ENCODE results near the gene MAPKAPK2.
A peak's percentile ranks its signal among the peaks of the same experiment; 100 is the strongest.

Gene MAPKAPK2

DNA sequence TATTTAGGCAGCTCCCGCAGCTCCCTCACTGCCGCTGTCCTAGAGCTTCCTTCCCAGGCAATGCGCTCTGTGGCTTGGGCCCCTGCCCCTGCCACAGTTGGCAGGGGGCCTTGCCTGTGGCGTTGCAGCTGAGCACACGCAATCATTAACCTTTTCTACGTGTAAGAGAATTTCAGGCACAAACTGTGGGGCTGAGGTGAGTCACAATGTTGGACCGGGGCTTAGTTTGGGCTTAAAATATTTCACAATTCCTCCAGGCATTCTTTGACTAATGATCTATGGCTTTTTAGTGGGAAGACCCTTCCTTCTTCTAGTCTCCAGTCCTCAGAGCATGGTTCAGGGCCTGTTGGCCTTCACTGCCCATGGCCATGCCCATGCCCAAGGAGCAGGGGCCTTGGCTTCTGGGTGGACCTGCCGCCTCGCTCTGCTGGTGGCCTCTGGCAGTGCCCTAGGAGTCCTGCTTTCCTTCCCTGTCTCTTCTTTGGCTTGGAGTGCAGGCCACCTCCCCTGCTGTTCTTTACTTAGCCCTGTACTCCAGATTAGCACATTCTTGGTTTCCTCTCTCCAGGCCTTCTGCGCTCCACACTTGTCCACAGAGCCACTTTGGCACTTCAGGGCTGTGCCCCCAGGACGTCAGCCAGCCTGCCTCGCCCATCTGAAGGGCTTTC, 39.2 kb downstream of the MAPKAPK2 start:
- in situ Hi-C loops (cut with HindIII; ENCODE audit: low pct_unique_long_range_greater_than_20kb, low sequenced_read_pairs): no loop called here
- TF ChIP-seq JUND (IDR thresholded peaks at IDR 0.05; ENCODE audit: low read depth): no peak
- DNase-seq (ENCODE audit: low read depth in 1 of 2, low spot score in 1 of 2): no peak

DNA sequence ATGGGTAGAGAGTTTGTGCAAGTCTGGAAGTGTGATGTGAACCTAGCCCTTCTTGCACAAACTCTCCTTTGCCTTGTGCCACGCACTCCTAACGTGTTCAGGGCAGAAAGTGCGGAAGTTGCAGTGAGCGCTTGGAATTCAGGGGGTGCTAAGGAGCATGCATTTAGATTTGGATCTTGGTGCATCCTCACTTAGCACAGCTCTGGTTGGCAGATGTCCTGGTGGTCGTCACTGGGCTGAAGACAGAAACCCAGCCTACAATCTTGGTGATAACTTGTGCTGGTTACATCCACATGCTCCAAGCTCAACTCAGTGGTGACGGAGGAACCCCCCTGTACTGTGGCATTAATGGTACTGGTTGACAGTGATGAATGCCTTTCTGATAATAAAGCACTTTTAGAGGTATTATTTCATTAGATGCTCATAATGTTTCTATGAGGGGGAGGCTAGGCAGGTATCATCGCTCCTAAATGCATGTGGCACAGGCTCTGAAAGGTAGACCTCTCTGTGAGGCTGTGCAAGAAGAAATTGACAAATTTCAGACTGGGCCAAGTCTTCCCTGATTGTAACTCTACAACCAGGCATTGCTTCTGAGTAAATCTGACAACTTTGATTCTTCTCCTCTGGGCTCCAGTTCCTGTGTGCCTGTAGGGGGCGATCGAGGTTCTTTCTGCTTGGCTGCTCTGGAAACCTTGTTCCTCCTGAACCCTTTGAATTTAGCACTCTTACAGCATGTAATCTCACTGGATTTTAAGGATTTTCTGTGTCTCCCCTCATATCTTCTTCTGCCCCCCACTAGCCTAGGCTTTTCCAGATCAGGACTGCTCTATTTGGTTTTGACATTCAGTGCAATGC, 40.6 kb downstream of the MAPKAPK2 start:
- in situ Hi-C loops (cut with HindIII; ENCODE audit: low pct_unique_long_range_greater_than_20kb, low sequenced_read_pairs): no loop called here
- DNase-seq (ENCODE audit: low read depth in 1 of 2, low spot score in 1 of 2): peak; percentile 47 to 65

DNA sequence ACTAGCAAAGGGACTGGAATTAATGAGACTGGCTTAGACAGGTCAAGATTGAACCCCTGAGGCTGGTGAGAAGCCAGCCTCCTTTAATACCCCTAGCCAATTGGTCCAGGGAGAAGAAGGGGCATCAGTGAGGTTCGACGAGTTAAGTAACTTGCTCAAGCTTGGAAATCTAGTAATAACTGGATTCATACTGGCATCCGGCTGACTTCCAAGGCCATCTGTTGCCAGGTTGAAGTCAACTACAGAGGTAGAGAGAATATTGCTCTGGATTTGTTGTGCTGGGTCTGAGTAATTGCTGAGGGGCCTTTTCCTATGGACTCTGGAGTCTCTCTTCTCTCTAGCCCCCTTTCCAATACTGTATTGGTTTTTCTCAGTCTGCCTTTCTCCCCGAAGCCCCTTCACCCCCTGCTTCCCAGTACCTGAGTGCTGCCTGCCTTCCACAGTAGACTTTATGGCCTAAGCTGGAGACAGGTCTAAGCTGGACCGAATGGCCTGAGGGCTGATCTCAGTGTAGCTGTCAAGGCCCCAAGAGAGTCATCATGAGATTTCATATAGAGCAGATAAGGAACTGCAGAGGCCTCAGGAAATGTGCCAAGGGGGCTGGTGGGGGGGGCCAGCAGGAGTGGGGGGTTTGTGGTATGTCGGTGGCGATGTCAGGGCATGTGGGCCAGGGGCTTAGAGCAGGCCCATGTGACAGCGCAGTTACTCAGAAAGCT, 43.4 kb downstream of the MAPKAPK2 start:
- no peak for TF ChIP-seq JUND (IDR thresholded peaks at IDR 0.05; ENCODE audit: low read depth)
- in situ Hi-C loops (cut with HindIII; ENCODE audit: low pct_unique_long_range_greater_than_20kb, low sequenced_read_pairs): no loop called here
- no peak for DNase-seq (ENCODE audit: low read depth in 1 of 2, low spot score in 1 of 2)

More for the DNA sequence above, 40.6 kb downstream of the MAPKAPK2 start:
- TF ChIP-seq JUND (IDR thresholded peaks at IDR 0.05; ENCODE audit: low read depth): no peak

DNA sequence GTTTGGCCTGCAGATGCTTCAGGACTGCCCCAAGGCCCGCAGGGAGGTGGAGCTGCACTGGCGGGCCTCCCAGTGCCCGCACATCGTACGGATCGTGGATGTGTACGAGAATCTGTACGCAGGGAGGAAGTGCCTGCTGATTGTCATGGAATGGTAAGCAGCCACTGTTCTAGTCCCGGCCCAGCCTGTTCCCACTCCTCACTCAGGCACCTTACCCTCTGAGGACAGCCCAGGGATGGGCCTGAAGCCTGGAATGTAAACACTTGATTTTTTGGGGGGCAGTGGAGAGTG, 43.9 kb downstream of the MAPKAPK2 start:
- DNase-seq (ENCODE audit: low read depth in 1 of 2, low spot score in 1 of 2): no peak
- TF ChIP-seq JUND (IDR thresholded peaks at IDR 0.05; ENCODE audit: low read depth): no peak
- in situ Hi-C loops (cut with HindIII; ENCODE audit: low pct_unique_long_range_greater_than_20kb, low sequenced_read_pairs): no loop called here

DNA sequence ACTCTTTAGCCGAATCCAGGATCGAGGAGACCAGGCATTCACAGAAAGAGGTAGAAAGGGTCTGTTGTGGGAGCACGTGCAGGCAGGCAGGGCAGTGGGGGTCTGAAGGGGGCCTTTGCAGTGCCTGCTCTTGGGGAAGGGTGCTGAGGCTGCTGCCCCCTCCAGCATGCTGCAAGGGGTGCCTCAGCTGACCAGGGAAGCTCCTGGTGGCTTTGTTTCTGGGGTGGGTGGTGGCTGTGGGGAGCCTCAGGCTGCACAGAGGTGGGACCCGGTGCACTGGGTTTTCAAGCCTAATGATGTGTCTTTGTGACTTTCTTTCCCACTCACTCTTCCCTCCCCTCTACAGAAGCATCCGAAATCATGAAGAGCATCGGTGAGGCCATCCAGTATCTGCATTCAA, 44.3 kb downstream of the MAPKAPK2 start:
- DNase-seq (ENCODE audit: low read depth in 1 of 2, low spot score in 1 of 2): no peak
- TF ChIP-seq JUND (IDR thresholded peaks at IDR 0.05; ENCODE audit: low read depth): no peak
- in situ Hi-C loops (cut with HindIII; ENCODE audit: low pct_unique_long_range_greater_than_20kb, low sequenced_read_pairs): no loop called here

DNA sequence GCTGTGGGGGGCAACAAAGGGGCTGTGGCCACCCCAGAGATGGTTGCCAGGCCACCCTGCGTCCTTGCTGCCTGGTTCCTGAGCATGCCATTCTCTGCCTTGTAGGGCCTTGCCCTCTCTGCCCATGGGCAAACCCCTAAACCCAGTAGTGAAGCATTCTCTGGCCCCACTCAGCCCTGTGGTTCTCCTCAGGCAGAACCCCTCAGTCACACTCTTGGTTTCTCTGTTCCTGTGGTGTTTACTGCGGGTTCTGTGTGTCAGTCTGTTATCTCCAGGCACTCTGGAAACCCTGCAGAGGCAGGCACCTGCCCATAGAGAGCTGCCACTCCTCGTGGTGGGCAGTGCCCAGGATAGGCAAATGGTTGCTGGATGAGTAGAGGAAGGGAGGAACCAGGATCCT, 44.8 kb downstream of the MAPKAPK2 start:
- no peak for DNase-seq (ENCODE audit: low read depth in 1 of 2, low spot score in 1 of 2)
- TF ChIP-seq JUND (IDR thresholded peaks at IDR 0.05; ENCODE audit: low read depth): no peak
- in situ Hi-C loops (cut with HindIII; ENCODE audit: low pct_unique_long_range_greater_than_20kb, low sequenced_read_pairs): no loop called here

DNA sequence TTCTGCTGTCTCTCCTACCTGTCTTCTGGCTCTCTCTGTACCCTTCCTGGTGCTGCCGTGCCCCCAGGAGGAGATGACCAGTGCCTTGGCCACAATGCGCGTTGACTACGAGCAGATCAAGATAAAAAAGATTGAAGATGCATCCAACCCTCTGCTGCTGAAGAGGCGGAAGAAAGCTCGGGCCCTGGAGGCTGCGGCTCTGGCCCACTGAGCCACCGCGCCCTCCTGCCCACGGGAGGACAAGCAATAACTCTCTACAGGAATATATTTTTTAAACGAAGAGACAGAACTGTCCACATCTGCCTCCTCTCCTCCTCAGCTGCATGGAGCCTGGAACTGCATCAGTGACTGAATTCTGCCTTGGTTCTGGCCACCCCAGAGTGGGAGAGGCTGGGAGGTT, 47.8 kb downstream of the MAPKAPK2 start:
- no peak for DNase-seq (ENCODE audit: low read depth in 1 of 2, low spot score in 1 of 2)
- no peak for TF ChIP-seq JUND (IDR thresholded peaks at IDR 0.05; ENCODE audit: low read depth)
- in situ Hi-C loops (cut with HindIII; ENCODE audit: low pct_unique_long_range_greater_than_20kb, low sequenced_read_pairs): no loop called here

DNA sequence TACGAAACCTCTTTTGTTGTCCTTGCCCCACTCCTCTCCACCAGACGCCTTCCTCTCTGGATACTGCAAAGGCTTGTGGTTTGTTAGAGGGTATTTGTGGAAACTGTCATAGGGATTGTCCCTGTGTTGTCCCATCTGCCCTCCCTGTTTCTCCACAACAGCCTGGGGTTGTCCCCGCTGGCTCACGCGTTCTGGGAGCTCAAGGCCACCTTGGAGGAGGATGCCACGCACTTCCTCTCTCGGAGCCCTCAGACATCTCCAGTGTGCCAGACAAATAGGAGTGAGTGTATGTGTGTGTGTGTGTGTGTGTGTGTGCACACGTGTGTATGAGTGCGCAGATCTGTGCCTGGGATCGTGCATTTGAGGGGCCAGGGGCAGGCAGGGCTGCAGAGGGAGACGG, 48.3 kb downstream of the MAPKAPK2 start:
- in situ Hi-C loops (cut with HindIII; ENCODE audit: low pct_unique_long_range_greater_than_20kb, low sequenced_read_pairs): no loop called here
- TF ChIP-seq JUND (IDR thresholded peaks at IDR 0.05; ENCODE audit: low read depth): no peak
- DNase-seq (ENCODE audit: low read depth in 1 of 2, low spot score in 1 of 2): no peak

DNA sequence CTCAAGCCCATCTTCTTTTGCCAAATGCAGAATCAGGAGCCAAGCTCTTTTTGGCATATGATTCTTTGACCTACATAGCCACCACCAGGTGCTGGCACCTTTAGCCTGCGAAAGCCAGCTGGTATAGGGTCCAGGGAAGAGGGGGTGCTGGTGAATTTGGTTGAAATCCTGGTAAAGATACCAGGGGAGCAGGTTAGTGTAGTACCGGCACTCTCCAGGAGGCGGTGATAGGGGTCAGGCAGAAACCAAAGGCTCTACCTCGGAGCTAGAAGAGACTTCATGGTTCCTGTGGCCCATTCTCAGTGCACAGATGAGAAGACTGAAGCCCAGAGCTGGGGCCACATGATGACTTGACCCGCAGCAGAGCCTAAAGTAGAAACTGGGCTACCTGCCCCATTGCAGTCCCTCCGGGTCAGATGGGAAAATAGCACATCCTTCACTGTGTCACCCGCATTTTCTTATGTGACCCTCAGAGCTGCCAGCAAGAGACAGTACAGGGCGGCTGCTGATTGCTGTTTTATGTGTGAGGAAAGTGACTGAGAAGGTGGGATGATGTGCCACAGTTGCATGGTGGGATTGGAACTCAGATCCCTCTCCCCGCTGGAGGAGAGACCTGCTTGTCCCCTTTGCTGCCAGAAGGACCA, 49.9 kb downstream of the MAPKAPK2 start:
- no peak for TF ChIP-seq JUND (IDR thresholded peaks at IDR 0.05; ENCODE audit: low read depth)
- in situ Hi-C loops (cut with HindIII; ENCODE audit: low pct_unique_long_range_greater_than_20kb, low sequenced_read_pairs): no loop called here
- peak; percentile 55 to 63 for DNase-seq (ENCODE audit: low read depth in 1 of 2, low spot score in 1 of 2)

DNA sequence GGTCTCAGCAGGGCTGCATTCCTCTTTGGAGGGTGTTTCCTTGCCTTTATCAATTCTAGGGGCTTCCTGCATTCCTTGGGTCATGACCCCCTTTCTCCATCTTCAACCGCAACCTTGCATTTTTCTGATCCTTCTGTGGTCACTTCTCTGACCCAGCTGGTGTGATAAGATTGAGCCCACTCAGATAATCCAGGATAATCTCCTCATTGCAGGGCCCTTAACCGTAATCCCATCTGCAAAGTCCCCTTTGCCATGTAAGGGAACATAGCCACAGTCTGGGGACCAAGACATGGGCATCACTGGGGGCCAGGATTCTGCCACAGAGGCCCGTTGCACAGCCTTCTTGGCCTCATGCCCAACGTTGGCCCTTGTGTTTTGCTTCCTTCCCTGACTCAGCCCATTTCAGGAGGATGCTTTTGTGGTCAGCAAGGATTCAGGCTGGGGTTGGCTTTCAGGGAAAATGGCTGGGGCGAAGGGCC, 50.9 kb downstream of the MAPKAPK2 start:
- DNase-seq (ENCODE audit: low read depth in 1 of 2, low spot score in 1 of 2): no peak
- in situ Hi-C loops (cut with HindIII; ENCODE audit: low pct_unique_long_range_greater_than_20kb, low sequenced_read_pairs): no loop called here
- no peak for TF ChIP-seq JUND (IDR thresholded peaks at IDR 0.05; ENCODE audit: low read depth)

DNA sequence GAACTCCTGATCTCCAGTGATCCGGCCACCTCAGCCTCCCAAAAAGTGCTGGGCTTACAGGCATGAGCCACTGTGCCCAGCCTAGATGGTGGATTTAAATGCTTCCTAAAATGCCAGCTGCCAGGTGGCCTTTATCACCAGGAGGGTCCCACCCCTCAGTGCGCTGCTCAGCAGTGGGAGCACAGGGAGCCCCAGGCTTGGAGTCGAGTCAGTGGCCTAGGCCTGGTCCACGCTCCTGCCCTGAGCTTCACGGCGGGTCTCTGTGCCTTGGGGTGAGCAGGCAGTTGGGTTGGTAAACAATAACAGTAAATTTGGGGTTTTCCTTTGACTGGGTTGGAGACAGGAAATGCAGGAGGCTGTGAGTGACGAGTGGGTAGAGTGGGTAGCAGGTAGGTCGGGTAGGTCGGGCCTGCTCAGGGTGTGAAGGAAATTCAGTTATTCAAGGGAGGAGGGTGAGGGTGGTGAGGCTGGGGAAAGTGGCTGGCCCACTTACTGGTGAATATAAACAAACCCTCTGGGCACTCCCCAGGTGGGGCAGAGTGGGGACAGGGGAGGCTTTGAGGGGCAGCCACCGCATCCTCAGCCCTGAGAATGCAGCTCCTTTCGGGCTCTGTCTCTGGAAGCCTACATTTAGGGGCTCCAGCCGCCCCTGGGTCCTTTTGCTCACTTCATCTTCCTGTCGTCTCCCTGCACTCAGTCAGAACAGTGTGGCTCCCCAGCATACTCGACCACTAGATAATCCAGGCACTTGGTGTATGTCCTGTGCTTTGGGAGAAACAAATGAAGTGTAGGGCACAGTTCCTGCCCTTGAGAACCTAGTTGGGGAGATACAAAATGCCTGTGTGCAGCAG, 52.4 kb downstream of the MAPKAPK2 start:
- in situ Hi-C loops (cut with HindIII; ENCODE audit: low pct_unique_long_range_greater_than_20kb, low sequenced_read_pairs): no loop called here
- no peak for TF ChIP-seq JUND (IDR thresholded peaks at IDR 0.05; ENCODE audit: low read depth)
- DNase-seq (ENCODE audit: low read depth in 1 of 2, low spot score in 1 of 2): no peak

DNA sequence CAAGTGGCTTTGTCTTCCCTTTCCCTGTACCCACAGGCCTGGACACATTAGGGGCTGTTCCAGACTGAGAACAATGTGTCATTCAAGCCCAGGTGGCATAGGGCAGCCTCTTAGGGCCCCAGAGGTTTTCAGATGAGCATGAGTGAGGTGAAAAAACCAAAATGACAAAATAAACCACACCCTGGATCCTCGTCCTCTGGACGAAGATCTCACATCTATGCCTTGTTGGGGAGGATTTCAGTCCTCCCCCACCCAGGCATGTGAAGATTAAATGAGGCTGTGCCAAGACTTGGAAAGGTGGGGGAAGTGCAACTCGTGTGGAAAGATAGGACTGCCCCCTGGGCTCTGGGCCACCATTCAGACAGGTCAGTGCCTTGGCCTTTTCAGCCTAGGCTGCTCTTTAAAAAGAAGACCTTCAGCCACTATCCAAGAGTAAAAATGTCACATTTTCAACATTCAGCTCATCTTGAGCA, 53.1 kb downstream of the MAPKAPK2 start:
- DNase-seq (ENCODE audit: low read depth in 1 of 2, low spot score in 1 of 2): no peak
- in situ Hi-C loops (cut with HindIII; ENCODE audit: low pct_unique_long_range_greater_than_20kb, low sequenced_read_pairs): no loop called here
- TF ChIP-seq JUND (IDR thresholded peaks at IDR 0.05; ENCODE audit: low read depth): no peak

Measured in T47D (cell line).